Epithelial cell of alveolus of lung (primary cell): ENCODE measurements around the gene CDX1. TPM values are rescaled to one million over a fixed set of nuclear protein-coding genes. Genes with fewer than 3 reads are reported as not detected.

ENCODE experiments used
- total RNA-seq: library from RNA; depleted of rRNA; stranded (reverse); fragments of >200 nt; gene quantifications from 2 replicates; pipeline ENCODE4 v1.2.1, GENCODE V29; 2015

The CDX1 gene
- 0.78 TPM in 1 of 2 replicates, not detected in the other for total RNA-seq

GRCh38 chr5:150166650-150167511, at the start of gene CDX1:
Gene CDX1, plus strand, starts transcription at chr5:150166778. Its CDS starts 99 bp downstream, at chr5:150166877.

GRCh38 chr5:150155258-150156026, 11.1 kb upstream of the CDX1 start, which contains the start of gene PDGFRB:
Gene PDGFRB, minus strand, starts transcription at chr5:150155845. Its CDS starts 18,798 bp downstream, at chr5:150137047.

GRCh38 chr5:150189728-150190502, 23.3 kb downstream of the CDX1 start, which contains the start of gene SLC6A7:
Gene SLC6A7, plus strand, starts transcription at chr5:150190062. Its CDS starts 266 bp downstream, at chr5:150190328.

Other genes with a start within 250 kb of the CDX1 start
- under 0.01 and 0.13 TPM in 2 replicates for gene PDE6A, start 222.0 kb upstream of the CDX1 start, total RNA-seq
- gene SLC26A2, start 206.0 kb upstream of the CDX1 start, total RNA-seq: 12.9 and 13.4 TPM in 2 replicates
- 2.8 and 6.5 TPM in 2 replicates for gene TIGD6, start 166.1 kb upstream of the CDX1 start, total RNA-seq
- gene HMGXB3, start 166.0 kb upstream of the CDX1 start, total RNA-seq: 24.6 and 24.7 TPM in 2 replicates
- under 0.01 TPM in 1 of 2 replicates, not detected in the other for gene CSF1R, start 80.2 kb upstream of the CDX1 start, total RNA-seq
- 102 and 136 TPM in 2 replicates for gene PDGFRB, start 10.9 kb upstream of the CDX1 start, total RNA-seq
- under 0.01 TPM in 1 of 2 replicates, not detected in the other for gene SLC6A7, start 23.3 kb downstream of the CDX1 start, total RNA-seq
- 0.80 TPM in 1 of 2 replicates, not detected in the other for gene CAMK2A, start 123.0 kb downstream of the CDX1 start, total RNA-seq
- 14.1 and 19.5 TPM in 2 replicates for gene ARSI, start 136.1 kb downstream of the CDX1 start, total RNA-seq
- gene TCOF1, start 190.9 kb downstream of the CDX1 start, total RNA-seq: 23.4 and 23.6 TPM in 2 replicates
- 1.7 and 5.4 TPM in 2 replicates for gene CD74, start 246.1 kb downstream of the CDX1 start, total RNA-seq